Trophoblast cell (in vitro differentiated cells and primary cell): ENCODE results near the gene LRWD1.

Source experiments
- DNase-seq, 2 donors: peaks; one replicate each; pipeline ENCODE4 v3.0.0-alpha.2; 2016
- H2AFZ ChIP-seq: 2 replicates; pipeline ENCODE4 v1.6.1; 2013; ENCODE audit warnings: low read length, moderate library complexity, mild to moderate bottlenecking; ENCODE audit not compliant: insufficient read depth, poor library complexity
- H2AK5ac ChIP-seq: 2 replicates; pipeline ENCODE4 v1.6.1; 2013; ENCODE audit warnings: mild to moderate bottlenecking, low read length
- H2BK120ac ChIP-seq: 2 replicates; pipeline ENCODE4 v1.6.1; 2013; ENCODE audit warnings: low read length, mild to moderate bottlenecking, moderate library complexity; ENCODE audit not compliant: insufficient read depth, poor library complexity
- H2BK12ac ChIP-seq: 2 replicates; pipeline ENCODE4 v1.6.1; 2013; ENCODE audit warnings: mild to moderate bottlenecking, low read length, moderate library complexity
- H2BK5ac ChIP-seq: 2 replicates; pipeline ENCODE4 v1.6.1; 2013; ENCODE audit warnings: low read length, low read depth, moderate library complexity, mild to moderate bottlenecking; ENCODE audit not compliant: poor library complexity
- H3K14ac ChIP-seq: 2 replicates; pipeline ENCODE4 v1.6.1; 2013; ENCODE audit warnings: mild to moderate bottlenecking, low read length
- H3K18ac ChIP-seq: 2 replicates; pipeline ENCODE4 v1.6.1; 2013; ENCODE audit warnings: mild to moderate bottlenecking, low read length
- H3K23ac ChIP-seq: 2 replicates; pipeline ENCODE4 v1.6.1; 2013; ENCODE audit warnings: low read length
- H3K27ac ChIP-seq: 2 replicates; pipeline ENCODE4 v1.5.1; 2013; ENCODE audit warnings: low read depth, mild to moderate bottlenecking, inconsistent platforms, low read length, moderate library complexity
- H3K27me3 ChIP-seq: 2 replicates; pipeline ENCODE4 v1.6.1; 2013; ENCODE audit warnings: inconsistent platforms, mild to moderate bottlenecking, low read length, moderate library complexity; ENCODE audit not compliant: insufficient read depth
- H3K36me3 ChIP-seq, 2 experiments: 1 replicate in 1 of 2; 2 replicates in 1 of 2; pipeline ENCODE4 v1.6.1; 2013; ENCODE audit warnings: low read length in 2 of 2, mild to moderate bottlenecking in 2 of 2, moderate library complexity in 1 of 2; ENCODE audit not compliant: insufficient read depth in 2 of 2, control insufficient read depth in 1 of 2
- H3K4ac ChIP-seq: 2 replicates; pipeline ENCODE4 v1.6.1; 2013; ENCODE audit warnings: low read depth, mild to moderate bottlenecking, low read length, moderate library complexity
- H3K4me1 ChIP-seq, 2 experiments: 1 replicate in 1 of 2; 2 replicates in 1 of 2; pipeline ENCODE4 v1.6.1; 2013; ENCODE audit warnings: low read length in 2 of 2, mild to moderate bottlenecking in 2 of 2, moderate library complexity in 1 of 2; ENCODE audit not compliant: insufficient read depth in 2 of 2, control insufficient read depth in 1 of 2
- H3K4me2 ChIP-seq: 2 replicates; pipeline ENCODE4 v1.6.1; 2013; ENCODE audit warnings: inconsistent platforms, mild to moderate bottlenecking, low read length, moderate library complexity
- H3K4me3 ChIP-seq: 2 replicates; pipeline ENCODE4 v1.5.1; 2013; ENCODE audit warnings: mild to moderate bottlenecking, low read depth, low read length, inconsistent platforms
- H3K79me1 ChIP-seq: one replicate; pipeline ENCODE4 v1.6.1; 2013; ENCODE audit warnings: low read length
- H3K79me2 ChIP-seq: 2 replicates; pipeline ENCODE4 v1.6.1; 2013; ENCODE audit warnings: low read length, mild to moderate bottlenecking; ENCODE audit not compliant: control insufficient read depth, insufficient read depth, poor library complexity
- H3K9ac ChIP-seq: 2 replicates; pipeline ENCODE4 v1.6.1; 2013; ENCODE audit warnings: mild to moderate bottlenecking, low read length
- H3K9me3 ChIP-seq: 2 replicates; pipeline ENCODE4 v1.6.1; 2013; ENCODE audit warnings: low read depth, mild to moderate bottlenecking, control low read depth, inconsistent platforms, low read length; ENCODE audit not compliant: insufficient read depth
- H4K12ac ChIP-seq: 2 replicates; pipeline ENCODE4 v1.6.1; 2013; ENCODE audit warnings: low read depth, mild to moderate bottlenecking, low read length, moderate library complexity
- H4K8ac ChIP-seq: 2 replicates; pipeline ENCODE4 v1.6.1; 2013; ENCODE audit warnings: low read depth, mild to moderate bottlenecking, low read length, moderate library complexity
- H4K91ac ChIP-seq: one replicate; pipeline ENCODE4 v1.6.1; 2013; ENCODE audit warnings: low read depth, mild to moderate bottlenecking, low read length, moderate library complexity
- WGBS: extraction: QIAGEN DNeasy Blood & Tissue Kit; methylation state at CpG from one replicate; pipeline ENCODE4 v1.1.7; 2013; ENCODE audit warnings: missing lambda C conversion rate; ENCODE audit not compliant: insufficient read length, insufficient coverage; ENCODE audit errors: extremely low coverage; 5-methylcytosine and 5-hydroxymethylcytosine counted together

LRWD1 gene

DNA sequence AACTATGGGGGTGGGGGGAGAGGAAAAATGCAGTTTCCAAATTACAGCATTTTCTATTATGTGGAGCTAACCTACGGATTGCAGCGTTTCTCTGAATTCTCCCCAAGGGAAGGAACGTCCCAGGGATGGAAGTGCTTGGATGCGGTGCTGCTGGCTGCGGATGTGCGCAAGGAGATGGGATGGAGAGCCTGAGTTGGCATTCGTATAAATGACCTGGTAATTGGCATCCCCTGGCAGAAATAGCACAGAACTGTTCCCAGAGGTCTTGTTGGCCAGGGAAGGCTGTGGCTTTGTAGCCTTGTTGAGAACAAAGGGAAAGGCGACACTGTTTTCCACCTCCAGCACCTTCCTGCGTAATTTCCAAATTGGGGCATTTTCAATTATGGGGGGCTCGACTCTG is 28.7 kb upstream of the LRWD1 start:
- Histone ChIP-seq H3K79me1 (peaks cover 8% of the 10 kb centered on the region), H3K18ac (no peak overlapping the region), H4K91ac (no peak overlapping the region), H2BK12ac (no peak overlapping the region), H3K36me3 (peaks cover 12 to 14% of the 10 kb centered on the region in 2 experiments), H3K4me1 (peaks cover 14 to 27% of the 10 kb centered on the region in 2 experiments), H3K14ac (no peak overlapping the region), H2BK120ac (no peak overlapping the region), H4K12ac (no peak overlapping the region), H3K27me3 (no peaks in the 10 kb centered on the region), H3K9ac (no peak overlapping the region), H3K23ac (no peak overlapping the region), H3K27ac (no peak overlapping the region), H2AK5ac (no peak overlapping the region), H4K8ac (no peak overlapping the region), H3K4ac (no peak overlapping the region), H3K4me3 (no peak overlapping the region), H2AFZ (no peak overlapping the region), H3K4me2 (no peak overlapping the region), H3K9me3 (peaks cover 3% of the 10 kb centered on the region), H3K79me2 (peaks cover 6% of the 10 kb centered on the region), H2BK5ac (no peak overlapping the region)
- no peak for DNase-seq
- WGBS = no CpG with 5 or more reads among the region's 10 CpGs

DNA sequence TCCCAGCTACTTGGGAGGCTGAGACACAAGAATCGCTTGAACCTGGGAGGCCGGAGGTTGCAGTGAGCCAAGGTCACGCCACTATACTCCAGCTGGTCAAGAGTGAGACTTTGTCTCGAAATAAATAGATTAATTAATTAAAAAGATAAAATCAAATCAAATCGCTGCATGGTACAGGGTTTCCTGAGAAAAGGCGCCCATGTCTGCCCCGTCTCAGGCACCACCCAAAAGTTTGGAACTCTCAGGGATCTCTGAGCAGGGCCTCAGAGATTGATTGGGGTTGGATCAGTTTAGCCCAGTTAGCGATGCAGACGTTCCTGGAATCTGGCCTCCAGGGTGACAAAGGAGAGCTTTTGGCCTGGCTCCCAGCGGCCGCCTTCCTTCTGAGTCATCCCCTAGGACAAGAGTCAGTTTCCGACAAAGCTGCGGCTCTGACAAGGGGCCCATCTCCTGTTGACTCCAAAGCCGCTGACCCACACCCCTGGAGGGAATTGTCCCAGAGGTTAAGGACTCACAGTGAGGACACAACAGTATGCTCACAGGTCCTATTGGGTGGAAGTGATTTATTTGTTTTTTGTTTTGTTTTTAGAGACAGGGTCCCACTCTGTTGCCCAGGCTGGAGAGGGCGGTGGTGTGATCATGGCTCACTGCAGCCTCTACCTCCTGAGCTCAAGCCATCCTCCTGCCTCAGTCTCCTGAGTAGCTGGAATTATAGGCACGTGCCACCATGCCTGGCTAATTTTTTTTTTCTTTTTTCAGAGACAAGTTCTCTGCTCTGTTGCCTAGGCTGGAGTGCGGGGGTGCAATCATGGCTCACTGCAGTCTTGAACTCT is 24.6 kb upstream of the LRWD1 start:
- WGBS = no CpG with 5 or more reads among the region's 17 CpGs

DNA sequence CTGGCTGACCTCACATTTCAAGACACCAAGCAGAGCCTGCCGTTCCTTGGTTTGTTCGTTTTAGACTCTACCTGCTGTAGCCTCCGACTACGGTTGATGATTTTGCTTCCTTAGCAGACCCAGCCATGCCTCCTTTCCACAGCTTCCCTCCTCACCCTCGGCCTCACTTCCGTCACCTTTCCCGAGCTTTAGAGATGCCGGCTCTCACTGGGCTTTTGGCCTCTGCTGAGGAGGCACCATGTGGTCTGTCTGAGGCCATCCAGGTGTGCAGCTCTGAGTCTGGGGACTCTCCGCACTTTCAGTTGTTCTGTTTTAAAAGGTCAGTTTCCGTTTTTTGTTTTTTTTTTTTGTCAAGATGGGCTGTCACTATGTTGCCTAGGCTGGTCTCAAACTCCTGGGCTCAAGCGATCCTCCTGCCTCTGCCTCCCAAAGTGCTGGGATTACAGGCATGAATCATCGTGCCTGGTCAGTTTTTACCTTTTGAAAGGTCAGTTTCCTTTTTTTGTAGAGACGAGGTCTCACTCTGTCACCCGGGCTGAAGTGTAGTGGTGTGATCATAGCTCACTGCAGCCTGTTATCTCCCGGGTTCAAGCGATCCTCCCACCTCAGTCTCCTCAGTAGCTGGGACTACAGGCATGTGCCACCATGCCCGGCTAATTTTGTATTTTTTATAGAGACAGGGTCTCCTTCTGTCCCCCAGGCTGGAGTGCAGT is 19.7 kb upstream of the LRWD1 start:
- H3K9ac ChIP-seq = no peak overlapping the region
- no peak overlapping the region for H2BK120ac ChIP-seq
- H3K36me3 ChIP-seq = peaks cover 29 to 34% of the 10 kb centered on the region in 2 experiments
- no peak overlapping the region for H4K91ac ChIP-seq
- no peaks in the 10 kb centered on the region for H3K79me1 ChIP-seq
- H2BK5ac ChIP-seq = no peak overlapping the region
- no peak overlapping the region for H3K4me2 ChIP-seq
- no peak overlapping the region for H3K14ac ChIP-seq
- no peaks in the 10 kb centered on the region for H3K79me2 ChIP-seq
- no peak overlapping the region for H3K18ac ChIP-seq
- no peak for DNase-seq
- WGBS = no CpG with 5 or more reads among the region's 17 CpGs
- H3K27me3 ChIP-seq = no peaks in the 10 kb centered on the region
- peaks cover 4 to 5% of the 10 kb centered on the region in 2 experiments for H3K4me1 ChIP-seq
- H3K9me3 ChIP-seq = no peaks in the 10 kb centered on the region
- no peak overlapping the region for H2BK12ac ChIP-seq
- H3K27ac ChIP-seq = no peak overlapping the region
- H3K23ac ChIP-seq = no peak overlapping the region
- no peak overlapping the region for H4K12ac ChIP-seq
- no peak overlapping the region for H3K4ac ChIP-seq
- H2AFZ ChIP-seq = no peak overlapping the region
- H2AK5ac ChIP-seq = no peak overlapping the region
- no peak overlapping the region for H3K4me3 ChIP-seq
- no peak overlapping the region for H4K8ac ChIP-seq

More for the DNA sequence above, 24.6 kb upstream of the LRWD1 start:
- H4K8ac ChIP-seq = no peak overlapping the region
- peaks cover 3% of the 10 kb centered on the region for H3K9me3 ChIP-seq
- no peak overlapping the region for H3K23ac ChIP-seq
- H2AK5ac ChIP-seq = no peak overlapping the region
- peak overlapping the region; percentile 2 for H3K27ac ChIP-seq
- no peak overlapping the region for H3K4me2 ChIP-seq
- H2BK5ac ChIP-seq = no peak overlapping the region
- H2BK12ac ChIP-seq = no peak overlapping the region
- DNase-seq = peak; percentile 68 to 69
- H3K14ac ChIP-seq = no peak overlapping the region
- no peak overlapping the region for H3K9ac ChIP-seq
- peak overlapping the region; percentile 39 for H3K18ac ChIP-seq
- no peak overlapping the region for H4K12ac ChIP-seq
- H3K79me2 ChIP-seq = no peaks in the 10 kb centered on the region
- H3K4me1 ChIP-seq = peaks cover 4 to 8% of the 10 kb centered on the region in 2 experiments
- no peaks in the 10 kb centered on the region for H3K79me1 ChIP-seq
- H2BK120ac ChIP-seq = peak overlapping the region; percentile 18
- H4K91ac ChIP-seq = no peak overlapping the region
- H3K27me3 ChIP-seq = no peaks in the 10 kb centered on the region
- peaks cover 22% of the 10 kb centered on the region in 2 experiments for H3K36me3 ChIP-seq
- no peak overlapping the region for H3K4me3 ChIP-seq
- no peak overlapping the region for H3K4ac ChIP-seq
- no peak overlapping the region for H2AFZ ChIP-seq

DNA sequence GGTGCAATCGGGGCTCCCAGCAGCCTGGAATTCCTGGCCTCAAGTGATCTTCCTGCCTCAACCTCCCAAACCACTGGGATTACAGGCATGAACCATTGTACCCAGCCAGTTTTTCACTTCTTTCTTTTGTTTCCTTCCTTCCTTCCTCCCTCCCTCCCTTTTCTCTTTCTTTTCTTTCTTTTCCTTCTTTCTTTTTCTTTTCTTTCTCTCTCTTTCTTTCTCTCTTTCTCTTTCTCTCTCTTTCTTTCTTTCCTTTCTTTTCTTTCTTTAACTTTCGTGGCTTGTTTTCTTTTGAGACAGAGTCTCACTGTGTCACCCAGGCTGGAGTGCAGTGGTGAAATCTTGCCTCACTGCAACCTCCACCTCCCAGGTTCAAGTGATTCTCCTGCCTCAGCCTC is 19.1 kb upstream of the LRWD1 start:
- peaks cover 29 to 34% of the 10 kb centered on the region in 2 experiments for H3K36me3 ChIP-seq
- no peak overlapping the region for H2AK5ac ChIP-seq
- H3K4me2 ChIP-seq = no peak overlapping the region
- H3K27me3 ChIP-seq = no peaks in the 10 kb centered on the region
- no peak overlapping the region for H2AFZ ChIP-seq
- H4K91ac ChIP-seq = no peak overlapping the region
- H2BK5ac ChIP-seq = no peak overlapping the region
- no peak overlapping the region for H3K14ac ChIP-seq
- H2BK12ac ChIP-seq = no peak overlapping the region
- no peak overlapping the region for H3K4me3 ChIP-seq
- H3K23ac ChIP-seq = no peak overlapping the region
- H3K9ac ChIP-seq = no peak overlapping the region
- H4K12ac ChIP-seq = no peak overlapping the region
- no CpG with 5 or more reads among the region's 2 CpGs for WGBS
- H3K4ac ChIP-seq = no peak overlapping the region
- H3K4me1 ChIP-seq = peaks cover 0 to under 1% of the 10 kb centered on the region in 2 experiments
- H3K79me1 ChIP-seq = no peaks in the 10 kb centered on the region
- no peak overlapping the region for H3K18ac ChIP-seq
- no peak overlapping the region for H4K8ac ChIP-seq
- H3K27ac ChIP-seq = no peak overlapping the region
- DNase-seq = no peak
- no peaks in the 10 kb centered on the region for H3K9me3 ChIP-seq
- H3K79me2 ChIP-seq = no peaks in the 10 kb centered on the region
- no peak overlapping the region for H2BK120ac ChIP-seq
